HTR-8/SVneo (cell line): ENCODE measurements around the gene BORCS5.
"Not testable (repeated sequence)": the region's sequence is repeated elsewhere in the genome, so short reads cannot be mapped to it uniquely, and the experiment has no call there.

Experiments used
- DNase-seq: peaks from one replicate; pipeline ENCODE4 v3.0.0; 2011; ENCODE audit warnings: low spot score, mixed read lengths; ENCODE audit not compliant: insufficient read length
- FAIRE-seq: peaks from 2 replicates; lab custom pipeline; 2011; peaks lifted over from hg19 to GRCh38; lab: Jason Lieb, UNC

BORCS5 gene

GRCh38 chr12:12356896-12357718 lies at the start of gene BORCS5:
Gene BORCS5 (plus strand): TSS chr12:12357078. CDS start chr12:12357452, 374 bp downstream.
- FAIRE-seq, result no peak

GRCh38 chr12:12310695-12311094 lies 46.2 kb upstream of the BORCS5 start:
- DNase-seq, FAIRE-seq: not testable (repeated sequence)

More at GRCh38 chr12:12356896-12357718, at the start of gene BORCS5:
- DNase-seq, result peak; percentile 85

GRCh38 chr12:12315838-12316237 lies 41.0 kb upstream of the BORCS5 start:
- DNase-seq (no peak), FAIRE-seq (no peak)

- FAIRE-seq (no peak), DNase-seq (no peak)
These were observed 37.3 kb upstream of the BORCS5 start for GRCh38 chr12:12319451-12320183.

GRCh38 chr12:12323118-12323517 lies 33.8 kb upstream of the BORCS5 start:
- DNase-seq, result no peak
- FAIRE-seq, result no peak

GRCh38 chr12:12323591-12323990 lies 33.3 kb upstream of the BORCS5 start:
- FAIRE-seq (no peak), DNase-seq (no peak)

- DNase-seq, result no peak
- FAIRE-seq, result no peak
These were observed 30.6 kb upstream of the BORCS5 start for GRCh38 chr12:12326262-12326661.

GRCh38 chr12:12327802-12328201 lies 29.1 kb upstream of the BORCS5 start:
- DNase-seq (peak; percentile 37), FAIRE-seq (no peak)

- FAIRE-seq (no peak), DNase-seq (no peak)
These were observed 25.6 kb upstream of the BORCS5 start for GRCh38 chr12:12331244-12331771.

- DNase-seq (no peak), FAIRE-seq (no peak)
These were observed 25.0 kb upstream of the BORCS5 start for GRCh38 chr12:12331896-12332295.

- DNase-seq (no peak), FAIRE-seq (no peak)
These were observed 23.2 kb upstream of the BORCS5 start for GRCh38 chr12:12333407-12334366.

- DNase-seq (peak; percentile 51), FAIRE-seq (no peak)
These were observed 22.4 kb upstream of the BORCS5 start for GRCh38 chr12:12334367-12335040.

GRCh38 chr12:12336049-12336411 lies 20.8 kb upstream of the BORCS5 start:
- no peak for FAIRE-seq
- DNase-seq, result no peak

- no peak for FAIRE-seq
These were observed 20.4 kb upstream of the BORCS5 start for GRCh38 chr12:12336511-12336910.

GRCh38 chr12:12338527-12339168 lies 18.2 kb upstream of the BORCS5 start:
- no peak for FAIRE-seq
- DNase-seq, result no peak

More at GRCh38 chr12:12336511-12336910, 20.4 kb upstream of the BORCS5 start:
- DNase-seq, result no peak

- DNase-seq, result peak; percentile 40
- FAIRE-seq, result no peak
These were observed 6.9 kb upstream of the BORCS5 start, which contains the start of gene MANSC1 for GRCh38 chr12:12349711-12350665. Gene MANSC1 (minus strand): TSS chr12:12350242. CDS start chr12:12343314, 6,928 bp downstream.

GRCh38 chr12:12350868-12351463 lies 5.9 kb upstream of the BORCS5 start:
- FAIRE-seq (no peak), DNase-seq (no peak)
